ENCODE data around the gene OR10A4.
"Not testable (repeated sequence)": the region's sequence is repeated elsewhere in the genome, so short reads cannot be mapped to it uniquely, and the experiment has no call there.

OR10A4 gene

GRCh38 chr11:6895010-6895409 lies 18.6 kb downstream of the OR10A4 start:
- no peak overlapping the region for H3K4me3 ChIP-seq (ENCODE audit: low read depth, low read length)

- H3K4me3 ChIP-seq (ENCODE audit: low read depth, low read length): no peak overlapping the region
Measured at GRCh38 chr11:6898911-6899310, 22.5 kb downstream of the OR10A4 start.

- no peak overlapping the region for H3K4me3 ChIP-seq (ENCODE audit: low read depth, low read length)
Measured at GRCh38 chr11:6900327-6900999, 24.0 kb downstream of the OR10A4 start.

GRCh38 chr11:6904804-6905203 lies 28.4 kb downstream of the OR10A4 start:
- not testable (repeated sequence) for H3K4me3 ChIP-seq (ENCODE audit: low read depth, low read length)

GRCh38 chr11:6911378-6911777 lies 35.0 kb downstream of the OR10A4 start:
- H3K4me3 ChIP-seq (ENCODE audit: low read depth, low read length): no peak overlapping the region

- H3K4me3 ChIP-seq (ENCODE audit: low read depth, low read length): no peak overlapping the region
Measured at GRCh38 chr11:6911948-6912347, 35.5 kb downstream of the OR10A4 start.

- H3K4me3 ChIP-seq (ENCODE audit: low read depth, low read length): no peak overlapping the region
Measured at GRCh38 chr11:6919698-6920097, 43.3 kb downstream of the OR10A4 start.

- no peak within 1 kb of the TSS for H3K4me3 ChIP-seq (ENCODE audit: low read depth, low read length)
Measured at GRCh38 chr11:6920702-6921101, 44.3 kb downstream of the OR10A4 start, which contains the start of gene OR2D3. Gene OR2D3 (plus strand): TSS chr11:6921002. CDS start chr11:6921002, 0 bp downstream.

- H3K4me3 ChIP-seq (ENCODE audit: low read depth, low read length): no peak overlapping the region
Measured at GRCh38 chr11:6925007-6925577, 48.7 kb downstream of the OR10A4 start.

GRCh38 chr11:6925636-6926207 lies 49.3 kb downstream of the OR10A4 start:
- H3K4me3 ChIP-seq (ENCODE audit: low read depth, low read length): peak overlapping the region; percentile 81

GRCh38 chr11:6926208-6927029 lies 50.0 kb downstream of the OR10A4 start, which contains the start of gene ZNF215:
Gene ZNF215 (plus strand): TSS chr11:6926426. CDS start chr11:6932273, 5,847 bp downstream.
- H3K4me3 ChIP-seq (ENCODE audit: low read depth, low read length): peak within 1 kb of the TSS; percentile 81

DNA sequence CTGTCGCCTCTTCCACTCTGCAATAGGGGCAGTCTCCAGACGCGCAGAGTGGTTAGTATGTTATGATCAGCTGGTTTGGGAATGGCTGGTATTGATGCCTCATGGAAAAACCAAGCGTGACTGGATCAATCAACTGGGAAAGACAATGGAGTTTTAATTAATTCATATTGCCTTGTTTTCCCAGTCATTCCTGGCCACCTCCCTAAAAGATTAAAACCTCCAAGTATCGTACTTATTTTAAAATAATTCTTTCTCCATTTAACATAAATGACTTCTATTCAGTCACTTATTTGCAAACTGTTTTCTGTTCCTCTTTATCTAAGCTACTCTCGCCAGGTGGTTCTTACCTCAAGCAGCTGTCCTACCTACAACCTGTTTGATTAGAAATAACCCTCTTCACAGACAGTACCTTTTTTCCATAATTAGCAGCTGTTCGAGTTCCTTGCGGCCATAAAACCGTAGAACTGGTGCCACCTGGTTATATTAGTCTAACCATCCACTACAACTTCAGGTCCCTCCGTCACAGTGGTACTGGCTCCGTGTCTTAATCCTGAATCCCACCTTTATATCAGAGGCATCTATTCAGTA lies 50.7 kb downstream of the OR10A4 start:
- peak overlapping the region; percentile 81 for H3K4me3 ChIP-seq (ENCODE audit: low read depth, low read length)
